Esophagus squamous epithelium (tissue), 5 donors: Measurements from ENCODE around the gene PKP1. TPM values are rescaled to one million over a fixed set of nuclear protein-coding genes. Genes with fewer than 3 reads are reported as not detected.

Experiments used
- DNase-seq: peaks from one replicate; lab custom pipeline; 2025; lab: John Stamatoyannopoulos, UW
- H3K27ac ChIP-seq, 4 donors: fragments of 200-600 bp; sonication (generic); one replicate each; pipeline ENCODE4 v1.5.1; 2016 to 2019; ENCODE audit warnings: mild to moderate bottlenecking in 1 of 4
- H3K27me3 ChIP-seq, 4 donors: fragments of 200-600 bp; sonication (generic); 1 replicate in 3 of 4; 2 replicates in 1 of 4; pipeline versions ENCODE4 v1.5.1 to v1.6.0; 2017 to 2021; ENCODE audit warnings: antibody characterized with exemption in 1 of 4
- H3K36me3 ChIP-seq, 3 donors: fragments of 200-600 bp; sonication (generic); one replicate each; pipeline ENCODE4 v1.5.1; 2016 to 2019
- H3K4me1 ChIP-seq, 3 donors: fragments of 200-600 bp; sonication (generic); one replicate each; pipeline ENCODE4 v1.5.1; 2017 to 2019
- H3K4me3 ChIP-seq, 4 donors: fragments of 200-600 bp; sonication (generic); 1 replicate in 3 of 4; 2 replicates in 1 of 4; pipeline ENCODE4 v1.5.1; 2016 to 2019; ENCODE audit warnings: mild to moderate bottlenecking in 2 of 4, moderate library complexity in 1 of 4
- H3K9me3 ChIP-seq, 3 donors: fragments of 200-600 bp; sonication (generic); one replicate each; pipeline ENCODE4 v1.5.1; 2016 to 2019
- POLR2A ChIP-seq, 4 donors: fragments of 450-650 bp; IDR thresholded peaks; one replicate each; pipeline ENCODE4 v1.6.1; 2017; ENCODE audit warnings: antibody characterized with exemption in 4 of 4, mild to moderate bottlenecking in 4 of 4, moderate library complexity in 3 of 4
- WGBS, 2 donors: methylation state at CpG; one replicate each; pipeline ENCODE4 v1.1.5; 2018; 5-methylcytosine and 5-hydroxymethylcytosine counted together
- intact Hi-C: fragments of 100-400 bp; cut with DNase I; formaldehyde crosslinking; loops from one replicate; pipeline ENCODE4 v1.15.0; 2022
- total RNA-seq, 4 donors: library from RNA; depleted of rRNA; stranded (reverse); fragments of >200 nt; gene quantifications; one replicate each; pipeline ENCODE4 v1.1.0, GENCODE V29; 2016
- TF ChIP-seq, protein P1 (sequence below), 6 experiments: fragments of 450-650 bp in 4 of 6; fragments of 200-600 bp in 2 of 6; sonication (generic) in 2 of 6; IDR thresholded peaks; one replicate each; pipeline ENCODE4 v1.5.1; 2016 to 2019; ENCODE audit warnings: antibody characterized with exemption in 6 of 6, mild to moderate bottlenecking in 4 of 6, moderate library complexity in 4 of 6
- donor health status: DM: yes; HTN: yes; CAD: no.

The PKP1 gene
- total RNA-seq, 4 donors from 2014 or later: 263 to 706 (median 410) TPM

DNA sequence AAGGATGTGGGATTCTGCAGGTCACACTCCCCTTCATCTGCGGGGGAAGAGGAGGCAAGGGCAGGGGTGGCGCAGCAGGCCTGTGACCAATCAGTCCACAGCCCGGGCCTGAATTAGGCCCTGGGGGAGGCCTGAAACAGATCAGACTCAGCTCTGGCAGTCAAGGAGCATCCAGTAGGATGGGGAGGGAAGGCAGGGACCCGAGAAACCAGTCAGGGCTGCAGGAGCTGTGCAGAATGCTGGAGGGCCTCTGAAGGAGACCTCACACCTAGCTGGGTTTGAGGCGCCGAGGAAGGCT is 81.5 kb downstream of the PKP1 start:
- no peak for DNase-seq
- Histone ChIP-seq H3K36me3 (no peaks in the 10 kb centered on the region), H3K9me3 (no peaks in the 10 kb centered on the region), H3K27me3 (peaks cover 0 to 43% (median 0%) of the 10 kb centered on the region in 4 donors), H3K4me1 (peaks cover 0 to 5% (median 0%) of the 10 kb centered on the region in 3 donors), H3K4me3 (no peak overlapping the region), H3K27ac (no peak overlapping the region)
- intact Hi-C loops: loop anchor here (5.0 kb wide), 1 partner anchor 112 kb away; no protein-coding TSS in a partner anchor
- WGBS, 2 donors: 79 to 84% methylated on average over 5 to 6 of the region's 6 CpGs
- TF ChIP-seq, protein P1, sequence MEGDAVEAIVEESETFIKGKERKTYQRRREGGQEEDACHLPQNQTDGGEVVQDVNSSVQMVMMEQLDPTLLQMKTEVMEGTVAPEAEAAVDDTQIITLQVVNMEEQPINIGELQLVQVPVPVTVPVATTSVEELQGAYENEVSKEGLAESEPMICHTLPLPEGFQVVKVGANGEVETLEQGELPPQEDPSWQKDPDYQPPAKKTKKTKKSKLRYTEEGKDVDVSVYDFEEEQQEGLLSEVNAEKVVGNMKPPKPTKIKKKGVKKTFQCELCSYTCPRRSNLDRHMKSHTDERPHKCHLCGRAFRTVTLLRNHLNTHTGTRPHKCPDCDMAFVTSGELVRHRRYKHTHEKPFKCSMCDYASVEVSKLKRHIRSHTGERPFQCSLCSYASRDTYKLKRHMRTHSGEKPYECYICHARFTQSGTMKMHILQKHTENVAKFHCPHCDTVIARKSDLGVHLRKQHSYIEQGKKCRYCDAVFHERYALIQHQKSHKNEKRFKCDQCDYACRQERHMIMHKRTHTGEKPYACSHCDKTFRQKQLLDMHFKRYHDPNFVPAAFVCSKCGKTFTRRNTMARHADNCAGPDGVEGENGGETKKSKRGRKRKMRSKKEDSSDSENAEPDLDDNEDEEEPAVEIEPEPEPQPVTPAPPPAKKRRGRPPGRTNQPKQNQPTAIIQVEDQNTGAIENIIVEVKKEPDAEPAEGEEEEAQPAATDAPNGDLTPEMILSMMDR (IDR thresholded peaks at IDR 0.05): no peak
- no peak for TF ChIP-seq POLR2A (IDR thresholded peaks at IDR 0.05)

DNA sequence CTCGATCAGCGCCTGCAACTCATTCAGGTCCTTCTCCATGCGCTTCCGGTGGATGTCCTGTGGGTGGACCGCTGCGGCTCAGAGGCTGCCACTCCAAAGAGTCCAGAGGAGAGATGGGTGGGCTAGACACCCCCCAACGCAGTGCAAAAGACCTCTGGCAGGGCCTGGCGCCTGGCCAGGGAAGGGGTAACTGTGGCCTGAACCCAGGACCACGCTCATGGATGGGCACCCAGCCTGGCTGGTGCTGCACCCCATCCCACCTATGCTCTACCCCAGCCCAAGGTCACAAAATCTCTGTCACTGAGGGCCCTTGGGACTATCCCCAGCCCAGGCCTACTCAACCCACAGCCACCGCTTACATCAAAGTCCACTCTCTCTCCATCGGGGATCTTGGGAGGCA is 81.9 kb downstream of the PKP1 start:
- peaks cover 0 to 46% (median 0%) of the 10 kb centered on the region in 4 donors for H3K27me3 ChIP-seq
- 0 to 67% methylated on average over 1 to 4 of the region's 11 CpGs for WGBS, 2 donors
- H3K9me3 ChIP-seq: no peaks in the 10 kb centered on the region
- H3K4me3 ChIP-seq: no peak overlapping the region
- H3K27ac ChIP-seq: no peak overlapping the region
- DNase-seq: no peak
- intact Hi-C loops: no loop called here
- TF ChIP-seq, protein P1 (IDR thresholded peaks at IDR 0.05): no peak
- no peak for TF ChIP-seq POLR2A (IDR thresholded peaks at IDR 0.05)
- H3K36me3 ChIP-seq: no peaks in the 10 kb centered on the region
- peaks cover 0 to 5% (median 0%) of the 10 kb centered on the region in 3 donors for H3K4me1 ChIP-seq

DNA sequence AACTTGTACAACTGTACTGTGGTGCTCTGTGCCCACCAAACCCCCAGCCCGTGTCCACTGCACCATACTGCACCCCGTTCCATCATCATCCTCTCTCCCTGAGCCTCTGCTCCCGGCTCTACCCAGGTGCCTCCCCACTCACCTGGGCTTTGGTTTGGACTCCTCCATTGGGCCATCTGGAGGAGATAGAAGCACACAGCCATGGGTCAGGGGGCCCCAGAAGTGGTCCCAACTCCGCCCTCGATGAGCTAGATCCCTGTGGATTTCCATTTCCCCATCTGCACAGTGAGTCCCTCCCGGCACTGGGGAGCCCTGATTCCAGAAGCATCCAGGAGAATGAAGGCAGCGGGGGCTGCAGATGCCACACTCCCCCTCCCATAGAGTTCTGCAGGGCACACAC is 83.4 kb downstream of the PKP1 start:
- Histone ChIP-seq H3K4me1 (no peaks in the 10 kb centered on the region), H3K27ac (no peak overlapping the region), H3K27me3 (peaks cover 0 to 56% (median 0%) of the 10 kb centered on the region in 4 donors), H3K4me3 (no peak overlapping the region), H3K36me3 (no peaks in the 10 kb centered on the region), H3K9me3 (no peaks in the 10 kb centered on the region)
- intact Hi-C loops: no loop called here
- WGBS, 2 donors: 66 to 70% methylated on average over 5 of the region's 7 CpGs
- TF ChIP-seq, protein P1 (IDR thresholded peaks at IDR 0.05): no peak
- no peak for TF ChIP-seq POLR2A (IDR thresholded peaks at IDR 0.05)
- DNase-seq: no peak

GRCh38 chr1:201369209-201369608 is 85.9 kb downstream of the PKP1 start:
- no peaks in the 10 kb centered on the region for H3K9me3 ChIP-seq
- TF ChIP-seq, protein P1 (IDR thresholded peaks at IDR 0.05): no peak
- no peak for TF ChIP-seq POLR2A (IDR thresholded peaks at IDR 0.05)
- 68 to 70% methylated on average over 3 of the region's 6 CpGs for WGBS, 2 donors
- no peak overlapping the region for H3K27ac ChIP-seq
- H3K36me3 ChIP-seq: no peaks in the 10 kb centered on the region
- H3K4me1 ChIP-seq: no peaks in the 10 kb centered on the region
- H3K4me3 ChIP-seq: no peak overlapping the region
- no peak for DNase-seq
- peaks cover 0 to 81% (median 0%) of the 10 kb centered on the region in 4 donors for H3K27me3 ChIP-seq
- intact Hi-C loops: no loop called here

- H3K36me3 ChIP-seq: no peaks in the 10 kb centered on the region
- no peak for TF ChIP-seq POLR2A (IDR thresholded peaks at IDR 0.05)
- TF ChIP-seq, protein P1 (IDR thresholded peaks at IDR 0.05): no peak
- no peak for DNase-seq
- H3K9me3 ChIP-seq: no peaks in the 10 kb centered on the region
- peaks cover 0 to 12% (median 0%) of the 10 kb centered on the region in 3 donors for H3K4me1 ChIP-seq
- H3K4me3 ChIP-seq: no peak overlapping the region
- WGBS, 2 donors: 53 to 57% methylated on average over 3 of the region's 3 CpGs
- peaks cover 0 to 94% (median 0%) of the 10 kb centered on the region in 4 donors for H3K27me3 ChIP-seq
- intact Hi-C loops: no loop called here
- H3K27ac ChIP-seq: no peak overlapping the region
Observed at GRCh38 chr1:201370500-201370899, 87.2 kb downstream of the PKP1 start.
